Measurements from ENCODE around the gene CCDC87. TPM values are rescaled to one million over a fixed set of nuclear protein-coding genes. Genes with fewer than 3 reads are reported as not detected.
A peak's percentile ranks its signal among the peaks of the same experiment; 100 is the strongest.
"Not testable (repeated sequence)": the region's sequence is repeated elsewhere in the genome, so short reads cannot be mapped to it uniquely, and the experiment has no call there.

Gene CCDC87
- total and polyA plus RNA-seq, 2 of the 8 experiments (the other 6 are each of a cell fraction or from before 2014, with no cell fraction given) = 0.32 to 0.99 TPM

GRCh38 chr11:66639814-66640340, 47.0 kb upstream of the CCDC87 start:
- H3K27ac ChIP-seq (ENCODE audit: low read depth, low read length); H2BK15ac ChIP-seq (ENCODE audit: low read length); H2AFZ ChIP-seq (ENCODE audit: low read length); H3K14ac ChIP-seq (ENCODE audit: insufficient read length); H3K79me1 ChIP-seq (ENCODE audit: low read depth, low read length); DNase-seq (ENCODE audit: low read depth in 1 of 2, low spot score in 2 of 2); H3K4ac ChIP-seq (replicated peaks; ENCODE audit: insufficient read length, low read depth, low read length); H3K27me3 ChIP-seq (replicated peaks in 1 of 4; ENCODE audit: control insufficient read depth in 3 of 4, extremely low read depth in 1 of 4, insufficient read depth in 3 of 4, low read length in 3 of 4); FAIRE-seq; H4K91ac ChIP-seq (replicated peaks; ENCODE audit: insufficient read length, low read length); H2BK120ac ChIP-seq (replicated peaks; ENCODE audit: low read depth, low read length); H3K56ac ChIP-seq (replicated peaks; ENCODE audit: insufficient read length, low read depth, low read length); H2BK5ac ChIP-seq (ENCODE audit: low read depth, low read length); H2AK5ac ChIP-seq (ENCODE audit: low read depth, low read length); H4K5ac ChIP-seq (ENCODE audit: insufficient read length, low read depth, low read length); CTCF ChIA-PET (ENCODE audit: partially characterized antibody); H2BK20ac ChIP-seq (ENCODE audit: low read length); H4K8ac ChIP-seq (ENCODE audit: extremely low read depth, insufficient read depth, low read length); H3K18ac ChIP-seq (ENCODE audit: extremely low read depth, low read length); H2BK12ac ChIP-seq (ENCODE audit: low read depth, low read length); H3K9me3 ChIP-seq (ENCODE audit: insufficient read depth in 2 of 2, low read depth in 1 of 2, low read length in 1 of 2); H3K23ac ChIP-seq (ENCODE audit: insufficient read length): not testable (repeated sequence)
- Histone ChIP-seq H3K4me3 (ENCODE audit: extremely low read depth in 1 of 4, insufficient read depth in 2 of 4, low read depth in 3 of 4, low read length in 4 of 4) (peak overlapping the region; percentile 84 to 98 (median 94); a peak in 7 of 8 replicates), H3K4me2 (ENCODE audit: insufficient read depth in 1 of 2, low read depth in 2 of 2, low read length in 2 of 2) (peak overlapping the region; percentile 65 to 67), H3K4me1 (replicated peaks in 1 of 4; ENCODE audit: control insufficient read depth in 3 of 4, insufficient read depth in 4 of 4, low read length in 3 of 4) (peaks cover 0 to 24% (median 15%) of the 10 kb centered on the region in 4 experiments; a peak in 5 of 7 replicates), H3K79me2 (ENCODE audit: control insufficient read depth in 1 of 2, insufficient read depth in 2 of 2, low read length in 2 of 2) (peaks cover 58 to 78% of the 10 kb centered on the region in 2 experiments), H4K20me1 (replicated peaks in 1 of 2; ENCODE audit: control insufficient read depth in 1 of 2, insufficient read depth in 2 of 2, low read length in 2 of 2) (peaks cover 38 to 47% of the 10 kb centered on the region in 2 experiments), H3K36me3 (ENCODE audit: control insufficient read depth in 2 of 4, insufficient read depth in 4 of 4, low read length in 3 of 4) (peaks cover 28 to 57% (median 44%) of the 10 kb centered on the region in 4 experiments), H3K23me2 (ENCODE audit: low read depth, low read length) (peaks cover 10% of the 10 kb centered on the region), H3K9ac (replicated peaks in 1 of 4; ENCODE audit: extremely low read depth in 1 of 4, low read depth in 3 of 4, low read length in 3 of 4) (peak overlapping the region in 1 of 4 experiments; percentile 36; a peak in 1 of 7 replicates)
- TF ChIP-seq POLR2A (IDR thresholded peaks at IDR 0.05; ENCODE audit: control extremely low read depth in 1 of 2, low read depth in 2 of 2, low read length in 2 of 2) = peak in 1 of 2 experiments; percentile 39; a peak in 1 of 3 replicates
- TF ChIP-seq POLR2AphosphoS5 (IDR thresholded peaks at IDR 0.05; ENCODE audit: low read depth, low read length) = 0 out of 2 replicates have a peak, but pooled peaks have one; percentile 22
- POLR2A ChIA-PET (ENCODE audit: partially characterized antibody) = interaction anchor here (1.3 to 66.2 kb wide), 8 partner anchors 3 to 107 kb away, joined by 3 to 2165 read pairs (median 30); partner anchors contain the start of genes ACTN3, CCDC87, CCS and CTSF
- WGBS, 2 experiments (ENCODE audit: extremely low coverage in 1 of 2, insufficient coverage in 1 of 2, insufficient read length in 1 of 2, insufficient replicate concordance in 2 of 2, low coverage in 1 of 2, low lambda C conversion rate in 2 of 2, missing lambda C conversion rate in 1 of 2) = 91% methylated on average over 10 of the region's 10 CpGs; no CpG with 5 or more reads in 1 of the 2 experiments
